Activated T-cell treated with anti-CD3 and anti-CD28 coated beads, Interleukin-2, amount 50 U/mL, for 48 hours (primary cell): ENCODE data around the gene TMEM255B.
A peak's percentile ranks its signal among the peaks of the same experiment; 100 is the strongest.

Experiments
- DNase-seq, 2 experiments: peaks; one replicate each; pipeline ENCODE4 v3.0.0-alpha.2; 2020

Gene TMEM255B

GRCh38 chr13:113758651-113759524, at the start of gene TMEM255B:
TMEM255B (plus strand) TSS chr13:113759226; CDS start chr13:113759270, 44 bp downstream.
- DNase-seq: peak; percentile 86 to 89

- DNase-seq: no peak
These were observed 36.1 kb upstream of the TMEM255B start for GRCh38 chr13:113722921-113723320.

GRCh38 chr13:113723410-113724015, 35.5 kb upstream of the TMEM255B start:
- no peak for DNase-seq

GRCh38 chr13:113724016-113724758, 34.8 kb upstream of the TMEM255B start:
- no peak for DNase-seq

DNA sequence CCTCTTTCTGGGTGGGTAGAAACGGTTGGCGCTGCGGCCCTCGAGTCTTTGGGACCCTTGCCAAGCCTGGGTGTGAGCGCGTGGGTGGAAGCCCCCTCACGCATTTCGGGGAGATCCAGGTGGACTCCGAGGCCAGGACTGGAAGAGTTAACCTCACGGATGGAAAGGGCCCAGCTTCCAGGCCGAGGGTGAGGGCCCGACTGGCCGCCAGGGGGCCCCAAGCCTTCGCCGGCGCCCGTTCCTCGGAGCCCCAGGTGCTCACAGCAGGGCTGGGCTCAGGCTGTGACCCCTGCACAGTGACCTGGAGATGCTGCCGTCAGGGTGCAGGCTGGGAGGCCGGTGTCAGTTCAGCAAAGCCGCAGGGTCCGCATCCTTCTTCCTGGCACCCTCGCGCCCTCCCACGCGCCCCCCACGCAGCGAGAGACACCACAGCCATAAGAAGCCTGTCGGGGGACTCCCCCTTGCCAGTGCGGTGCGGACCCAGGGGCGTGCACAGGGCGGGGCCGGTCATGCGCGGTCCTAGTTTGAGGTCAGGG, 34.2 kb upstream of the TMEM255B start:
- peak; percentile 92 for DNase-seq

GRCh38 chr13:113725329-113726105, 33.5 kb upstream of the TMEM255B start:
- DNase-seq: peak; percentile 82 to 83

DNA sequence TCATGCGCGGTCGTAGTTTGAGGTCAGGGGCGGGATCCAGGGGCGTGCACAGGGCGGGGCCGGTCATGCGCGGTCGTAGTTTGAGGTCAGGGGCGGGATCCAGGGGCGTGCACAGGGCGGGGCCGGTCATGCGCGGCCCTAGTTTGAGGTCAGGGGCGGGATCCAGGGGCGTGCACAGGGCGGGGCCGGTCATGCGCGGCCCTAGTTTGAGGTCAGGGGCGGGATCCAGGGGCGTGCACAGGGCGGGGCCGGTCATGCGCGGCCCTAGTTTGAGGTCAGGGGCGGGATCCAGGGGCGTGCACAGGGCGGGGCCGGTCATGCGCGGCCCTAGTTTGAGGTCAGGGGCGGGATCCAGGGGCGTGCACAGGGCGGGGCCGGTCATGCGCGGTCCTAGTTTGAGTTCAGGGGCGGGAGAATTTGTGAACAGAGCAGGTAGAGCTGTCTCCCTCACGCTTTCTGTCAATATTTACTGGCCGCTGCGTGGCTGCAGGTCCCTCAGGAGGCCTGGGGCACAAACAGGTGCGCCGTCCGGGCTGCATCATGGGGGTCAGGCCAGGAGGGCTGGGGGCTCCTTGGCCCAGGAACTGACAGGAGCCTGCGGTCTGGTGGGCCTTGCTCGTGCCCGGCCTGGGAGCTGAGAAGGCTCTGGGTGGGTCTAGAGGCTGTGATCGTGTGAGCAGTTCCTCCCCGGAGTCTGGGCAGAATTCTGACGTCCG, 32.8 kb upstream of the TMEM255B start:
- peak; percentile 41 to 54 for DNase-seq

DNA sequence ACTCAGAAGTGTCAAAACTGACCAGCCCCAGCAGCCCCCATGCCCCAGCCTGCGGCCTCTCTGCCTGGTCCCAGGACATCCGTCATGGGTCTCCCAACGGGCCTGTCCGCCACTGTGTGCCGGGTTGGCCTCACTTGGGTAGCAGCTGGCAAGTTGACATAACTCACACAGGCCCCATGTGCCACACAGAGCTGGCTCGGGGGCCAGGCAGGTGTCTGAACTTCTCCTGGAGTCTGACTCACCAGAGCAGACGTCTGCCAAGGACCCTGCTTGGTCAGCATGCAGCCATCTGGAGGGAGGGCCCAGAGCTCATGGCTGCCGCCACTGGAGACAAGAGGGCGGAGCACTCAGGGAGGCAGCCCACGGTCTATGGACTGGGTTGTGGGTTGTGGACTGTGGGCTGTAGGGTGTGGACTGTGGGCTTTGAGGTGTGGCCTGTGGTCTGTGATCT, 32.0 kb upstream of the TMEM255B start:
- DNase-seq: no peak

DNA sequence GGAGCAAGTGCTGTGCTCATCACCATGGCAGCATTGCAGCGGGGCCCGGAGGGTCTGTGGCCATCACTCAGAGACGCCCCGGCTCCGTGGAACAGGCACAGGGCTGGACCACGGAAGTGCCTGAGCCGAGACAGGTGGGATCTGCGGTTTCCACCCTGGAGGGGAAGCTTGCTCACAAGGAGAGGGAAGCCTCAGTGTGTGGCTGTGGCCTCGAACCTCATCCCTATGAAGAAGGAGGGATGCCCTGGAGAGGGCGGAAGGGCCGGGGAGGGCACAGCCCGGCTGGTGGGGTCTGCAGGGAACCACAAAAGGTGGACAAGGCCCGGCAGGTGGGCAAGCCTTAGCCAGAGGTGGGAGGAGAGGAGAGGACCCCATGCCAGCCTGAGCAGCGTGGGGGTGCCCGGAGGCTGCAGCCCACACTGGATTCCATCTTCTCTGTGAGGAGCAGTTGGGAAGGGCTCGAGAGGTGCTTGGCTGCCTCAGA, 30.4 kb upstream of the TMEM255B start:
- no peak for DNase-seq

DNA sequence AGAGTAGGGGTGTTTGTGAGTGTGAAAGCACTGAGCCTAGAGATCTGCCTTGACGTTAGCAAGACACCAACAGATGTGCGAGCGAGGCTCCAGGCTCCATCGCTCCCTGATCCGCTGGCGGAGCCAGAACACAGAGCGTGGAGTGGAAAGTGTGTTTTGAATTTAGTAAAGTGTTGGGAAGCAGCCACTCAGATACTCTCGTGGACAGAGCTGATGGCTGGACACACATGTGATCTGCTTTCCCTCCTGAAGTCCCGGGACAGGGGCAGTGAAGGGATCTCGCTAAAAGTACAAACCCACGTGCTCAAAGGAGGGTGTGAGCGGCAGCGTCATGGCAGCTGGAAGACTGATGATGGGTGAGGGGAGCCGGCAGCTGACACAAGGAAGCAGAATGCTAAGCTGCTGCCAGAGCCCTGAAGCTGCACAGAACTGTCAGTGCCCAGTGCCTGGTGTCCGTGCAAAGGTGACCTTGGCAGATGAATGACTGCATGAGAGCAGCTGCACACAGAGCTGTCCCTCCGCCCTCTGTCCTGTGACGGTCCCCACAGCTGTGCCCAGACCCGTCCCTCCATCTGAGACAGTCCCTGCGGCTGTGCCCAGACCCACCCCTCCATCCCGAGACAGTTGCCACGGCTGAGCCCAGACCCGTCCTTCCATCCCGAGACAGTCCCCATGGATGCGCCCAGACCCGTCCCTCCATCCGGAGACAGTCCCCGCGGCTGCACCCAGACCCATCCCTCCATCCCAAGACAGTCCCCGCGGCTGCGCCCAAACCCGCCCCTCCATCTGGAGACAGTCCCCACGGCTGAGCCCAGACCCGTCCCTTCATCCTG, 29.6 kb upstream of the TMEM255B start:
- no peak for DNase-seq

DNA sequence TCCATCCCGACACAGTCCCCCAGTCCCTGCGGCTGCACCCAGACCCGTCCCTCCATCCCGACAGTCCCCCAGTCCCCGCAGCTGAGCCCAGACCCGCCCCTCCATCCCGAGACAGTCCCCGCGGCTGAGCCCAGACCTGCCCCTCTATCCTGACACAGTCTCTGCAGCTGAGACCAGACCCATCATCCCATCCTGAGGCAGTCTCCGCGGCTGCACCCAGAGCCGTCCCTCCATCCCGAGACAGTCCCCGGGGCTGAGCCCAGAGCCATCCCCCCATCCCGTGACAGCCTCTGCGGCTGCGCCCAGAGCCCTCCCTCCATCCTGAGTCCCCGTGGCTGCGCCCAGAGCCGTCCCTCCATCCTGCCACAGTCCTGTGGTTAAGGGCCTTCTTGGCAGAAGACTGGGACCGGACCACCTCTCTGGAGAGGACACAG, 28.8 kb upstream of the TMEM255B start:
- DNase-seq: no peak

DNA sequence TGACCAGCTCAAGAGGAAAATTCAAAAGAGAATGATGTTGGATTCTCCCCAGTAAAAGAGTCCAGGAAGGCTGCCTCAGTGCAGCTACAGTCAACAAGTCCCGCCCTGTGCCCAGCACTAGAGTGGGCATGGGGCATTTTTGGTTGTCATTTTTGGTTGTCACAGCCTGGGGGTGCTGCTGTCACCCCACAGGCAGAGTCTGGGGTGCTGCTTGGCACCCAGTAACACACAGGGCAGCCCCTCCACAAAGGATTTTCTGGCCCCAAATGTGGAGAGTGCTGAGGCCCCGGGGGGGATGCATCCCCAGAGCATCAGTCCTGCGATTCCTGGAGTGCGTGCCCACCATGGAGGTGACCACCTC, 28.2 kb upstream of the TMEM255B start:
- DNase-seq: no peak

DNA sequence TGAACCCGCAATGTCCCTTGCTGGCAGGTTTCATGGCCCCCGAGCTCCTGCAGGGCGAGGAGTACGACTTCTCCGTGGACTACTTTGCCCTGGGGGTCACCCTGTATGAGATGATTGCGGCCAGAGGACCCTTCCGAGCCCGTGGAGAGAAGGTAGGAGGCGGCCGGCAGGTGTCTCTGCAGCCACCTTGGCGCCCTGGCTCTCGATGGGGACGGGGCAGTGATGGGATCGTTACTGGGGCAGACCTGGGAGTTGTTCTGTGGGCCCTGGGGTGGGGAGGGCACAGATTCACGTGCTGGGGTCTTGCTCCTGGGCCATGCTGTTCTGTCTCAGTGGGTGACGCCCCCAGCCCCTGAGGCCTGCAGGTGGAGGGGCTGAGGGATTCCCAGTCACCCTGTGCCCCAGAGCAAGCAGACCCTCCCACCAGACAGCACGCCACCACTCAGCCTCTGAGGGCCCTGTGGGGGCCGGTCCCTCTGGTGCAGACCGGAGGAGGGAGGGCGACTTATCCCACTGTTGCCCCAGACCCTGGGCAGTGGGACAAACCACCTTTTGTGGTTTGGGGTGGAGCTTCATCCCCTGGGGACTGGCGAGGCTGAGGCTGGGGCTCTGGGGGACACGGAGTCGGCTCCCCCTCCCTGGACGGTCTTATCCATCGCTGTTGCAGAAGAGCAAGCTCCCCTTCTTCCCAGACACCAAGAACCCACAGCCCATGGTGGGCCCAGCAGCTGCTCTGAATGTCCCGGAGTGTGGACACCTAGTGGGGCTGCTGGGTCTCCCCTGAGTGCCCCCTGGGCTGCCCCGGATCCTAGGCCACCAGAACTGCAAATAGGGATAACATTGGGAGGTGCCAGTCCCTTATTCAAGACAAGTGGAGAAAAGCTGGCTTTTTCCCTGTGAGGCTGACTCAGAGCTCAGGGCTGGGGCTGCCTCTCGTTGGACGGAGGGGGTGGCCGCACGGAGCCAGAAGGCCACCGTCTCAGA, 27.5 kb upstream of the TMEM255B start:
- no peak for DNase-seq

GRCh38 chr13:113732176-113732960, 26.7 kb upstream of the TMEM255B start:
- DNase-seq: no peak

DNA sequence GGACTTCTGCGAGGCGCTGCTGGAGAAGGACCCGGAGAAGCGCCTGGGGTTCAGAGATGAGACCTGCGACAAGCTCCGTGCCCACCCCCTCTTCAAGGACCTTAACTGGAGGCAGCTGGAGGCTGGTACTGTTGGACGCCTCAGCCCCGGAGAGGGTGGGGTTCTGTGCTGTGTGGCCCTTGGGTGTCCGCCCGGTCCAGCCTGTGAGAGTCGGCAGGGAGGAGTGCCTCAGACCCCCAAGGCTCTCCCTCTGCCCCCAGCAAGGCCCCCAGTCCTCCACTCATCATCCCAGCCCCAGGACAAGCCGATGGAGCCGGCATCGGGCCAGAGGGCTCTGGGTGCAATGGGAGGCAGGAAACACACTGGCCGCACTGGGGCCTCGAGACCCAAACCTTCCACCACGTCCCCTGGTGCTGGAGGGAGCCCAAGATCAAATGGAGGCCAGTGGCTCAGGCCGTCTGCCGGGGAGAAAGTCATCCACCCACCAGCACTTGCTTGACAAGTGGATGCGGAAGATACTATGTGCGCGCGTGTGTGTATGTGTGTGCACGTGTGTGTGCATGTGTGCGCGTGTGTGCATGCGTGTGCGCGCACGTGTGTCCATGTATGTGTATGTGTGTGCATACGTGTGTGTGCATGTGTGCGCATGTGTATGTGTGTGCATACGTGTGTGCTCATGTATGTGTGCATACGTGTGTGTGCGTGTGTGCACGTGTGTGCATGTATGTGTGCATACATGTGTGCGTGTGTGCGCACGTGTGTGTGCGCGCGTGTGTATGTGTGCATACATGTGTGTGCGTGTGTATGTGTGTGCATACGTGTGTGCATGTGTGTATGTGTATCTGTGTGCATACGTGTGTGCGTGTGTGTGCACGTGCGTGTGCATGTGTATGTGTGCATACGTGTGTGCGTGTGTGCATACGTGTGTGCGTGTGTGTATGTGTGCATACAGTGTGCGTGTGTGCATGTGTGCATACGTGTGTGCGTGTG, 25.8 kb upstream of the TMEM255B start:
- no peak for DNase-seq

DNA sequence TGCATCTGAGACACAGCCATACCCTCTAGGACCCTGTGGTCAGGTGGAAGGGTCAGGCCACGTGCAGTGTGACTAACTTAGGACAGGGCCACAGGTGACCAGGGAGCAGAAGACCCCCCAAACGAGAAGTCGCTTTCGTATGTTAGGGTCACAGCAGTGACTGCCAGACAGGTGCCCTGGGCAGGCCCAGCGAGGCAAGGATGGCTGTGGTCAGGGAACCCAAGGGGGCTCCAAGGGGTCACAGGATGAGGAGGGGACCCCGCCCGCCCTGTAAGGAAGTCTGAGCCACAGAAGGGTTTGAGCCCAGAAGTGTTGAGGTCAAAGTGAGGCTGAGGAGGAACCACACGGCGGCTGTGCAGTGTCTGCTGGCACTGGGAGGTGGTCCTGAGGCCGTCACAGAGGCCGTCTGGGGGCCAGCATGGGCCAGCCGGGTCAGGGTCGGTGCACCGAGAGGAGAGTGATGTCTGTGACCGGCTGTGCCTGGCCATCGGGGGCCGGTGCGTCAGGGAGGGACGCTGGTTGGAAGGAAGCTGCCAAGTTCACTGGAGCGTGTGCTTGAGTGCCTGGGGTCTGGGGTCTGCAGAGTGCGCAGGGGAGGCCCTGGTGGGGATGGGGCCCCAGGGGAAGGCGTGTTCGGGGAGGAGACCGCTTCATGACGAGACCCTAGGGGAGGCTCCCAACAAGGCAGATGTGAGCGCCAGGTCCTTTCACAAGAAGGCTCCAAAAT, 24.8 kb upstream of the TMEM255B start:
- no peak for DNase-seq

GRCh38 chr13:113734826-113735125, 24.2 kb upstream of the TMEM255B start:
- DNase-seq: no peak
